NCI-H446 treated with DMSO at 0.1 percent for 48 hours (cell line): ENCODE measurements around the gene B3GALT6.

Source experiments
- DNase-seq: peaks from one replicate; lab custom pipeline; 2025; lab: John Stamatoyannopoulos, UW

Gene B3GALT6

GRCh38 chr1:1231400-1232207 is 433 bp upstream of the B3GALT6 start, which contains the start of gene SDF4:
TSS of gene SDF4 (minus strand) at chr1:1232001. CDS start at chr1:1228772, 3,229 bp downstream.
- peak; percentile 94 for DNase-seq

GRCh38 chr1:1232796-1233566 is 944 bp downstream of the B3GALT6 start:
- DNase-seq, result no peak

DNA sequence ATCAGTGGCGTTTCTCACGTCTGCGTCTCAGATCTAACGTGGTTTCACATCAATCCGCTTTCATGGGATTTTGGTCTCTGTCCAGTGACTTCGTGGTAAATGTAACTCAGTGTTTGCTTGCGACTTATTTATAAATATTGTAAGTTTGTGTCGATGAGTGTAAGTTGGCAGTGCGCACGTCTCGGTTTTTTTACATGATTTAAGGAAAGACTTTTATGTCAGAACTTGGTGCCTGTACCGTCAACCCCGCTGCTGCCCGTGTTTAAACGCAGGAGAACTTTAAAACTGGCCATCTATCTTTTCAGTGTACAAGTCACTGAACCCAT is 1.5 kb downstream of the B3GALT6 start:
- DNase-seq, result no peak

DNA sequence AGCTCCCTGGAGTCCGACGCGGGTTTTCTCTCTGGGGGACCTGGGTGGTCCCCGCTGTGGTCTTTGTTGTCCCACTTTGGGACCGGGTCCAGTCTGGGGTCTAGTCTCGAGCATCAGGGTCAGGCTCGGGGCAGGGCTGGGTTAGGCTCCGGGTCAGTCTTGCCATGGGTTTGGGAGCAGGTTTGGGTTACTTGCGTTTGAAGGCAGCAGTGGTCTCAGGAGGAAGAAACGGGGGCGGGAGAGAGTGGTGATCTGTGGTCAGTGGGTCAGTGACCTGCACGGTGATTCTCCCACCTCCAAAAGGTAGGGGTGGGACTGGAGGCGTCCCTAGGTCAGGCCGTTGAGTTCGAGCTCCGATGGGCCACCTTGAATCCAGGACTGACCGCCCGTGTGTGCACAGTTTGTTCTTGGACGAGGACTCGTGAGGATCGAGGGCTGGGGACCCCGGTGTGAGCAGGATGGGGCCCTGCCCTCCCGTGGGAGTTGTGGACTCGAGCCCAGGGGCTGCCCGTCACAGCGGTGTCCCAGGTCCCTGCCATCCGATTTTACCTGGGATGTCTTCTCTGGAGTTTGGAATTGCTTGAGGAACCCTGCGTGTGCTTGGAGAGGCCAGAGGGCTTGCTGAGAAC is 2.3 kb downstream of the B3GALT6 start:
- DNase-seq, result no peak

GRCh38 chr1:1235016-1235744 is 3.1 kb downstream of the B3GALT6 start:
- DNase-seq, result no peak

GRCh38 chr1:1236176-1236763 is 4.2 kb downstream of the B3GALT6 start:
- DNase-seq, result no peak

GRCh38 chr1:1236945-1237873 is 5.2 kb downstream of the B3GALT6 start:
- no peak for DNase-seq

DNA sequence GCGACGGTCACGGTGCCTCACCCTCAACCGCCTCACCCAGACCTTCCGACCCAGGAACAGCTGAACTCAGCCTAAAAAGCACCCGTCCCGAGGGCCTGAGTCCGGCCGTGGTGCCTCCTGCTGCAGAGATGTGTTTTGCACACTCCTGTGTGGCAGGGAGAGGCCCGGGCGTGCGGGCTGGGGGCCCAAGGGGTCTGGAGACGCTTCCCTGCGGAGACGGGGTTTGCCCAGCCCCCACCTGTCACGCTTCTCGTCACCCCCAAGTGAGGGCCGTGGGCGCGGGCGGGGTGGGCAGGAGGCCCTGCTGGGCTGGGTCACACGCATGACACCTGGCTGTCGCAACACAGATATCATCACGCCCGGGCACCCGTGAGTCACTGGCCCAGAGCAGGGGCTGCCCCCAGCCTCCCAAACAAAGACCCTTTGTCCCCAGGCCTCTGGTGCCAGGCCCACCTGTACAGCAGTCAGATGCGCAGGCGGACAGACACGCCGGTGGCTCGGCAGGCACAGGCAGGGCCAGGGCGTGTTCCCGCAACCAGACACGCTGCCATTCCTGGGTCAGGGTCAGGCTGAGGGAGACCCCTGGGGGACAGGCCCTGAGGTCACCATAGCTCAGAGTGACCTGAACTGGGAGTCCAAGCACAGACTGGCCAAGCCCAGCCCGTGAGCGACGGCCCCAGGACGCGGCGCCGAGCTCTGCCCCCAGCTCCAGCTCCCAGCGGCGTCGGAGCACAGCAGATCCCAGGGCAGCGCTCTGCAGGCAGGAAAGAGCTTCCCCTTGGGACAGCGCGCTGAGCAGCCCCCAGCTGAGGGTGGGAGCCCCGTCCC is 6.1 kb downstream of the B3GALT6 start:
- DNase-seq, result no peak

DNA sequence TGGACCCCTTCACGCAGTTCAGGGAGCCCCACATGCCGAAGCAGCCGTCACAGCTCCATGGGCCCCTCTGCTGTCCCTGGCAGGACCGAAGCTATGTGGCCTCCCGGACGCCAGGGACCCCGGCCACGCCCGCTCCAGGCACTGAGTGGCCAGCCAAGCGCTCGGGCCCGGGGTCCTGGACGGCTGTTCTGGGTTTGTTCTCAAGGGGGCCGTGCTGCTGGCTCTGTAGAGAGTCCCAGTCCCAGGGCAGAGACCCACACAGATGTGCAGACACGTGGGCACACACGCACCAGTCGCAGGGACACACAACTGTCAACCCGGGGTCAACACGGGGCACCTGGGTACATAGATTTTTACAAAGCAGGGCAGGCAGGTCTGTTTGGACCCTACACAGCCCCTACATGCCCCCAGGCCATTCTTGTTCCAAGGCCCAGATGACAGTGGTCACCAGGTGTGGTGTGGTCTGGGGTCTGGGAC is 6.7 kb downstream of the B3GALT6 start:
- DNase-seq, result no peak

GRCh38 chr1:1239227-1239613 is 7.2 kb downstream of the B3GALT6 start:
- no peak for DNase-seq

GRCh38 chr1:1239614-1240347 is 7.7 kb downstream of the B3GALT6 start:
- no peak for DNase-seq

DNA sequence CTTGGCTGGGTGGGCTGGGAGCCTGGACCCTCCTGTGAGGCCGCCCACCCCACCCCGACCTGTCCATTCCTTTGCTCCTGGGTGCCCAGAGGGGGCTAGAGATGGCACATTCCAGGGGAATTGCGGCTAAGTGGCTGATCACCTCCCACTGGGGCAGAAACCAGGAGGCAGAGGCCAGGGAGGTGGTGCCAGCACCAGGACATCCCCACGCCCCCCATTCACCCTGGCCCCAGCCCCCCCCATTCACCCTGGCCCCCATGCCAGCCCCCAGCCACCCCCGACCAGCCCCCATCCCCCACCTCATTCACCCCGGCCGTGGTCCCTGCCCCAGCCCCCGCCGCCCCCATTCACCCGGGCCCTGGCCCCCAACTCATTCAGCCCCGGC is 8.3 kb downstream of the B3GALT6 start:
- no peak for DNase-seq

DNA sequence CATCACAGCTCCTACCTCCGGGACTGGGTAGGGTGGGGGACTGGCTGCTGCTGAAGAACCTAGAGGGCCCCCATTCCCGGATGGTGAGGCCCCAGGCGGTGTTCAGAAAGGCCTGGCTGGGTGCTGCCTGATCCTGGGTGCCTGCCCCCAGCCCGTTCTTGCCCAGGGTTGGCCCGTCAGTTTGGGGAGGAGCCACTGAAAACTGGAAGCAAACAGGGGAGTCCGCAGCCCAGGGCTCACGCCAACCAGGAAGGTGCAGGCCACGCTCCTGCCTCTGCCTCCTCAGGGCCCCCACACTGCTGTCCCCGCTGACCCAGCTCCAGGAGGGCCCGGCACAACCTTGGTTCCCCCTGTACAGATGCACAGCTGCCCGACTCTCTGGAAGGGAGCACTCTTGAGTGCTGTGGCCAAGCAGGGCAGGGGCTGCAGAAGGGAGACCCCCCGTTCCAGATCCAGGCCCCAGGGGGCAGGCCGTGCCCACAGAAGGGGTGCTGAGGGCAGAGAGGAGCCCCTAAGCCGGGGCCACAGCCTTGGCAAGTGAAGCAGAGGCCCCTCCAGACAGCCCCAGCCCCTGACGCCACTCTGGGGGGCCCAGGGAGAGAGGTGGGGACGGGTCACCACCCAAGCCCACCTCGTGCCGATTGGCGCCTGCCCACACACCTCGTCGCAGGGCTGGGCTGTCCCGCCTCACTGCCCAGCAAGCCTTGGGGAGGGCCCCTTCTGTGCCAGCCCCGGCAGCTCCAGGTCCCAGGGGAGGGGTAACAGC is 9.0 kb downstream of the B3GALT6 start:
- no peak for DNase-seq

GRCh38 chr1:1241588-1242219 is 9.7 kb downstream of the B3GALT6 start:
- no peak for DNase-seq

- no peak for DNase-seq
Observed at GRCh38 chr1:1242461-1243265, 10.6 kb downstream of the B3GALT6 start.

GRCh38 chr1:1243266-1243660 is 11.2 kb downstream of the B3GALT6 start:
- no peak for DNase-seq

GRCh38 chr1:1243807-1244191 is 11.8 kb downstream of the B3GALT6 start:
- DNase-seq, result no peak
